ENCODE measurements around the gene LIME1. TPM values are rescaled to one million over a fixed set of nuclear protein-coding genes. Genes with fewer than 3 reads are reported as not detected.
A peak's percentile ranks its signal among the peaks of the same experiment; 100 is the strongest.

LIME1 gene
- total and polyA plus RNA-seq, 8 donors, result 3.0 to 10.8 (median 6.3) TPM

DNA sequence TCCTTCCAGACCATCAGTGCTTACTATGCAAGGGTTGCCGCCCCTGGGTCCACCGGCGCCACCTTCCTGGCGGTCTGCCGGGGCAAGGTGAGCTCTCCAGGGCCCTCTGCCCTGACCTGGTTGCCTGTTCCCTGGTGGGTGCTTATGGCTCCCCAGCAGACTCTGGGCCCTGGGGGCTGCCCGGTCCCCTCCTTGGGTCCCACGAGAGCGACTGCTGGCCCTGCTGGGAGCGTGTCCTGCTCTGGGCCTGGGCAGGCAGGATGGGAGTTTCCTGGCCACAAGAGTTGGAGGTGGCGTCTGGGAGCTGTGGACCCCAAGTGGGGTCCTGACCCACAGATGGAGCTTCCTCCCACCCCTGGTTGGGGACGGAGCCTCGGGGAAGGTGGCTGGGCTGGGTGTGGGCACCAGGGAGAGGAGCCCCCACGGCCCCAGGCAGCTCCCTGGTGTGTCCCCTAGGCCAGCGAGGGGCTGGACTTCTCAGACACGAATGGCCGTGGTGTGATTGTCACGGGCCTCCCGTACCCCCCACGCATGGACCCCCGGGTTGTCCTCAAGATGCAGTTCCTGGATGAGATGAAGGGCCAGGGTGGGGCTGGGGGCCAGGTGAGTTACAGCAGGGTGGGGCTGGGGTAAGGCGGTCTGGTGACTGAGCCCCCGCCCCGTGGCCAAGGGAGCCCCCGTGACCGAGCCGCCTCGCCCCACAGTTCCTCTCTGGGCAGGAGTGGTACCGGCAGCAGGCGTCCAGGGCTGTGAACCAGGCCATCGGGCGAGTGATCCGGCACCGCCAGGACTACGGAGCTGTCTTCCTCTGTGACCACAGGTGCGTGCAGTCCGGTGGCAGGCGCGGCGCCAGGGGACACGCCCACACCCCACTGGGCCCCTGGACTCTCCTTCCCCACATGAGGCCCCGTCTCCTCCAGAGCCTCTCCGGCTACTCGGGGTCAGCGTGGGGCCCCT, 47.1 kb upstream of the LIME1 start:
- peaks cover 0 to 13% of the 10 kb centered on the region in 2 donors for H3K36me3 ChIP-seq
- no peaks in the 10 kb centered on the region for H3K27me3 ChIP-seq
- no peaks in the 10 kb centered on the region for H3K9me3 ChIP-seq
- H3K27ac ChIP-seq, result peak overlapping the region; percentile 88 to 91
- DNase-seq (no peak), ATAC-seq (no peak)
- TF ChIP-seq, protein P1, sequence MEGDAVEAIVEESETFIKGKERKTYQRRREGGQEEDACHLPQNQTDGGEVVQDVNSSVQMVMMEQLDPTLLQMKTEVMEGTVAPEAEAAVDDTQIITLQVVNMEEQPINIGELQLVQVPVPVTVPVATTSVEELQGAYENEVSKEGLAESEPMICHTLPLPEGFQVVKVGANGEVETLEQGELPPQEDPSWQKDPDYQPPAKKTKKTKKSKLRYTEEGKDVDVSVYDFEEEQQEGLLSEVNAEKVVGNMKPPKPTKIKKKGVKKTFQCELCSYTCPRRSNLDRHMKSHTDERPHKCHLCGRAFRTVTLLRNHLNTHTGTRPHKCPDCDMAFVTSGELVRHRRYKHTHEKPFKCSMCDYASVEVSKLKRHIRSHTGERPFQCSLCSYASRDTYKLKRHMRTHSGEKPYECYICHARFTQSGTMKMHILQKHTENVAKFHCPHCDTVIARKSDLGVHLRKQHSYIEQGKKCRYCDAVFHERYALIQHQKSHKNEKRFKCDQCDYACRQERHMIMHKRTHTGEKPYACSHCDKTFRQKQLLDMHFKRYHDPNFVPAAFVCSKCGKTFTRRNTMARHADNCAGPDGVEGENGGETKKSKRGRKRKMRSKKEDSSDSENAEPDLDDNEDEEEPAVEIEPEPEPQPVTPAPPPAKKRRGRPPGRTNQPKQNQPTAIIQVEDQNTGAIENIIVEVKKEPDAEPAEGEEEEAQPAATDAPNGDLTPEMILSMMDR (IDR thresholded peaks at IDR 0.05), result no peak
- H3K4me1 ChIP-seq, result peaks cover 20 to 62% of the 10 kb centered on the region in 2 donors
- H3K4me3 ChIP-seq, result no peak overlapping the region
- intact Hi-C loops (cut with DNase I), result no loop called here

DNA sequence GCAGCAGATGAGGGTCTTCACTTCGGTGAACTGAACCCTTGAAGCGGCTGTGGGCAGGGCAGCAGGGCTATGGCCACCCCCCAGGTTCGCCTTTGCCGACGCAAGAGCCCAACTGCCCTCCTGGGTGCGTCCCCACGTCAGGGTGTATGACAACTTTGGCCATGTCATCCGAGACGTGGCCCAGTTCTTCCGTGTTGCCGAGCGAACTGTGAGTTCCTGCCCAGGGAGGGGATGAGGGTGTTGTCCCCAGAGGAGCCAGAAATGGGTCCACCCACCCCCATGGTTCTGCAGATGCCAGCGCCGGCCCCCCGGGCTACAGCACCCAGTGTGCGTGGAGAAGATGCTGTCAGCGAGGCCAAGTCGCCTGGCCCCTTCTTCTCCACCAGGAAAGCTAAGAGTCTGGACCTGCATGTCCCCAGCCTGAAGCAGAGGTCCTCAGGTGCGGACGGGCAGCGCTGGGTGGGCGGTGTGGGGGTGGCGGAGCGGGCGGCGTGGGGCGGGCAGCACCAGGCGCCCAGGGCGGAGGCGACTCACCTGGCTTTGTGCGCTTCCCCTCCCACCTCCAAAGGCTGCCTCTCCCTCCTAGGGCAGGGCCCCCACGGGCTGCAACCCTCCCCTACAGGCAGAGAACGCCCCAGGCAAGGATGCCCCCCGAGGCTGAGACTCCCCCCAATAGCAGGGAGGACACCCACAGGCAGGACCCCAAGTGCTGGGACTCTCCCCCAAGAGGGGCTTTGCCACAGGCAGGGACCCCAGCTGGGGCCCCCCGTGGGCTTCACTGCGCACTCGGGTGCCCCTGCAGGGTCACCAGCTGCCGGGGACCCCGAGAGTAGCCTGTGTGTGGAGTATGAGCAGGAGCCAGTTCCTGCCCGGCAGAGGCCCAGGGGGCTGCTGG, 46.2 kb upstream of the LIME1 start:
- no peaks in the 10 kb centered on the region for H3K9me3 ChIP-seq
- no peaks in the 10 kb centered on the region for H3K27me3 ChIP-seq
- H3K4me3 ChIP-seq, result no peak overlapping the region
- no peak for ATAC-seq
- peaks cover 0 to 22% of the 10 kb centered on the region in 2 donors for H3K36me3 ChIP-seq
- peak overlapping the region in 1 of 2 donors; percentile 91 for H3K27ac ChIP-seq
- H3K4me1 ChIP-seq, result peaks cover 20 to 54% of the 10 kb centered on the region in 2 donors
- DNase-seq, result no peak
- TF ChIP-seq, protein P1 (IDR thresholded peaks at IDR 0.05), result no peak
- intact Hi-C loops (cut with DNase I), result no loop called here

GRCh38 chr20:63690898-63691710, 45.4 kb upstream of the LIME1 start:
- TF ChIP-seq, protein P1 (IDR thresholded peaks at IDR 0.05), result no peak
- Histone ChIP-seq H3K4me3 (no peak overlapping the region), H3K27me3 (no peaks in the 10 kb centered on the region), H3K9me3 (no peaks in the 10 kb centered on the region), H3K36me3 (peaks cover 0 to 29% of the 10 kb centered on the region in 2 donors), H3K4me1 (peaks cover 18 to 50% of the 10 kb centered on the region in 2 donors), H3K27ac (peak overlapping the region in 1 of 2 donors; percentile 10)
- intact Hi-C loops (cut with DNase I), result no loop called here
- no peak for DNase-seq
- ATAC-seq, result no peak

DNA sequence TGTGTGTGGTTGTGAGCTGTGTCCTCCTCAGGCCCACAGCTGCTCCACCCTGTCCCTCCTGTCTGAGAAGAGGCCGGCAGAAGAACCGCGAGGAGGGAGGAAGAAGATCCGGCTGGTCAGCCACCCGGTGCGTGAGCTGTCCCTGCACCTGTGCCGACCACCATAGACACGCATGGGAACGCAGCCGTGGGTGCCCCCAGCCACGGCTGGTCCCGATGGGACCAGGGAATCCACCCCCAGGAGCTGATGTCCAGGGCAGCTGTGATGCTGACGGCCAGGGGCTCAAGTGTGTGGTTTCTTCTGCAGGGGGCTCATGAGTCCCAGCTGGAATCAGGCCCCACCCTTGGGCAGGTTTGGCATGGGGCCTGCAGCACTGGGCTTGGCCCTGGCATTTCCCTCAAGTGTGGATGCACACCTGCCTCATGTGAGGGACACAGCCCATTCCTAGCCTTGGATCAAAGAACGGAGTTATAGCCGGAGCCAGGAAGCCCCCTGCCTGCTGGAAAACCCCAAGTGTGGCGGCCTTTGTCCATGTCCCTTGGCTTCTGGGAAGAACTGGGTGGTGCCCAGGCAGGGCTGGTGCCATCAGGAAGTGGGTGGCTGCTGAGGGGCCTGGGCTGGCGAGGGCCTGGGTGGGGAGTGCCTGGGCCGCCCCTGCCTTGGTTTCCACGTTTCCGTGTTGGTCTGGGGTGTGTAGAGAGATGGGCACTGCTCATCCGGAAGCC, 44.6 kb upstream of the LIME1 start:
- peaks cover 0 to 5% of the 10 kb centered on the region in 2 donors for H3K27me3 ChIP-seq
- intact Hi-C loops (cut with DNase I), result no loop called here
- H3K4me1 ChIP-seq, result peaks cover 14 to 50% of the 10 kb centered on the region in 2 donors
- peak overlapping the region in 1 of 2 donors; percentile 10 for H3K27ac ChIP-seq
- H3K36me3 ChIP-seq, result peaks cover 0 to 29% of the 10 kb centered on the region in 2 donors
- no peak overlapping the region for H3K4me3 ChIP-seq
- no peak for DNase-seq
- H3K9me3 ChIP-seq, result no peaks in the 10 kb centered on the region
- TF ChIP-seq, protein P1 (IDR thresholded peaks at IDR 0.05), result no peak
- no peak for ATAC-seq

Measured in left lung (tissue), 10 donors.